GM21528 (cell line): Measurements from ENCODE around the gene TMEM267.
"Not testable (repeated sequence)": the region's sequence is repeated elsewhere in the genome, so short reads cannot be mapped to it uniquely, and the experiment has no call there.

Experiments
- ATAC-seq: cut with Tn5 transposase; IDR thresholded peaks from one replicate; pipeline ENCODE4 v1.9.1; 2021; ENCODE audit warnings: mild to moderate bottlenecking, moderate library complexity; ENCODE audit not compliant: unreplicated experiment, low FRiP score

Gene TMEM267

DNA sequence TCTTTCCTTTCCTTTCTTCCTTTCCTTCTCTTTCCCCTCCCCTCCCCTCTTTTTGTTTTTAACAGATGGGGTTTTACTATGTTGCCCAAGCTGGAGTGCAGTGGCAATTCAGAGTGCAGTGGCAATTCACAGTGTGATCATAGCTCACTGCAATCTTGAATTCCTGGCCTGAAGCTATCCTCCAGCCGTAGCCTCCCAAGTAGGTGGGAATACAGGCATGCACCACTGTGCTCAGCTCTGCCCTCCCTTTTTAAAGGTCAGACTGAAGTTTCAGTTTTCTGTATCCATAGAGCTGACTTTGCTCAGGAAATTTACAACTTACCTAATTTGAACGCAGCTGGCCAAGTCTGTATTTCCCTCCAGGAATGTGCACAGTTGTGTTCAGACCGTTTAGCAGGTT, 72.2 kb downstream of the TMEM267 start:
- ATAC-seq, result no peak

GRCh38 chr5:43410414-43410813, 73.3 kb downstream of the TMEM267 start:
- no peak for ATAC-seq

GRCh38 chr5:43409809-43410271, 73.8 kb downstream of the TMEM267 start:
- ATAC-seq, result no peak

DNA sequence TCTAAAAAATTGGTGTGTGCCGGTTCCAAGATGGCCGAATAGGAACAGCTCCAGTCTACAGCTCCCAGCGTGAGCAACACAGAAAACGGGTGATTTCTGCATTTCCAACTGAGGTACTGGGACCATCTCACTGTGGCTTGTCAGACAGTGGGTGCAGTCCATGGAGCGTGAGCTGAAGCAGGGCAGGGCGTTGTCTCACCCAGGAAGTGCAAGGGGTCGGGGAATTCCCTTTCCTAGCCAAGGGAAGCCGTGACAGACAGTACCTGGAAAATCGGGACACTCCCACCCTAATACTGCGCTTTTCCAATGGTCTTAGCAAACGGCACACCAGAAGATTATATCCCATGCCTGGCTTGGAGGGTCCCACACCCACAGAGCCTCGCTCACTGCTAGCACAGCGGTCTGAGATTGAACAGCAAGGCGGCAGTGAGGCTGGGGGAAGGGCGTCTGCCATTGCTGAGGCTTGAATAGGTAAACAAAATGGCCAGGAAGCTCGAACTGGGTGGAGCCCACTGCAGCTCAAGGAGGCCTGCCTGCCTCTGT, 81.1 kb downstream of the TMEM267 start:
- not testable (repeated sequence) for ATAC-seq

- ATAC-seq, result no peak
These were observed 81.8 kb downstream of the TMEM267 start for GRCh38 chr5:43401827-43402226.

DNA sequence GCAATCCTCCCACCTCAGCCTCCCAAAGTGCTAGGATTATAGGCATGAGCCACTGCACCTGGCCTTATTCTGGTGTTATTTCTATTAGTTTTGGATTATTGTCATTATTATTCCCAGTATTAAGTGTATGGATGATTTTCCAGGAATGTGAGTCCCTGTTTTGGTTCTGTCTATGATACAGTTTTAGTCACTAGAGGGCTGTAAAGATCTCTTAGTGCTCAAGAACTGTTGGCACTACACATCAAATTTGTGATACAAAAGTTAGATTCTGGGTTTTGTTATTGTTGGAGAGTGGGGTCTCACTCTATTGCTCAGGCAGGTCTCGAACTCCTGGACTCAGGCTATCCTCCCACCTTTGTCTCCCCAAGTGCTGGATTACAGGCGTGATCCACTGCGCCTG, 83.6 kb downstream of the TMEM267 start:
- no peak for ATAC-seq

- ATAC-seq, result peak; percentile 97
These were observed 86.8 kb downstream of the TMEM267 start for GRCh38 chr5:43396762-43397304.
